CD4-positive, alpha-beta T cell treated with Interleukin-4 for 1 hour (primary cell): ENCODE data around the gene KIRREL3.

Experiments
- DNase-seq, 2 donors: peaks; one replicate each; pipeline ENCODE4 v3.0.0-alpha.2; 2020 to 2022

Gene KIRREL3

GRCh38 chr11:126732981-126733380 lies 267.6 kb downstream of the KIRREL3 start:
- DNase-seq: no peak

- DNase-seq: no peak
Observed at GRCh38 chr11:126731576-126732142, 268.9 kb downstream of the KIRREL3 start.

GRCh38 chr11:126727381-126727780 lies 273.2 kb downstream of the KIRREL3 start:
- DNase-seq: no peak

- DNase-seq: no peak
Observed at GRCh38 chr11:126725521-126725920, 275.0 kb downstream of the KIRREL3 start.

DNA sequence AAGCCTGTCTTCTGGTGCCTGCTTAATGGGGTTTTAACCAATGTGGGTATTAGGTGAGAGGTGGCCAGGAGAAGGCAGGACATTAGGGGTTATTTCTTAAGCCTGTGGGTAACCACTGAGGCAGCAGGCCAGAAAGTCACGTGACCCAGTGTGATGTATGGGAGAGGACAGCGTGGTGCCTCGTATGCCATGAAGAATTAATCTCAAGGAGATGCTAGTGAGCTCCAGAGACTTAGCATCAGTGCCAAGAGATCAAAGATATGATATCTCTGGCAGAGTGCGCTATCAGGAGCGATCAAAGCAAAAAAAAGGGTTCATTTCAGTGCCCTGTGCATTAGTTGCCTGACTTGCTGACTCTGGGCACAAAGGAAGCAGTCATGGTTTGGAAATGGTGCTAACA lies 275.5 kb downstream of the KIRREL3 start:
- no peak for DNase-seq

GRCh38 chr11:126723665-126724045 lies 276.9 kb downstream of the KIRREL3 start:
- no peak for DNase-seq

DNA sequence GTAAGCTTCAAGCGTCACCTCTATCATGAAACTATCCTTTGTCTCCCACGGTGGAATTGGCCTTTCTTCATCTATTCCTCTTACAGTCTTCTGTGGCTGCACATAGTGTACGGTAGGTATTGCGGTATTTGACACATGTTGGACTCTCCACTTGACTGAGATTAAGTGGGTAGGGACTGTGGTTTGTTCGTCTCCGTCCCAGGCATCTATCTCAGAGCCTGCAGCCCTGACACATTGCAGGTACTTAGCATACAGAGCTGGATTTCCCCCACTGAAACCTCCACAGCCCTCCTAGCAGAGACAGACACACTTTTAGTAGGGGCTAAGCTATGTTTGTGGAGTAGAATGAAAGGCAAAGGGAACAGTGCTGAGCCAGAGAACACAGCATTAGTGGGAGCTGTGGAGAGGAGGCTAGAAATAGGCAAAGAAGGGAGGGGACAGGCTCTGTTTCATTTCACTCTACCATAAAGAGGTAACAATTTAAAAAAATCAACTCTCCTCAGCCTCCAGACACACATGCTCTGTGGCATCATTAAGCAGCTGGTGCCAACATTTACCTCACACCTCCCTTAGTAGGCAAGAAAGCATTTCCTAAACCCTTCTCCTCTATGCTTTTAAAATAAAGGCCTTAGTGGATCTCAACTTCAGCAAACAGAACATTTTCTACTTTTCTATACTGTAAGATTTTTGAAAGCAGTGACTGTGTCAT lies 277.5 kb downstream of the KIRREL3 start:
- no peak for DNase-seq

GRCh38 chr11:126722006-126722736 lies 278.4 kb downstream of the KIRREL3 start:
- no peak for DNase-seq

DNA sequence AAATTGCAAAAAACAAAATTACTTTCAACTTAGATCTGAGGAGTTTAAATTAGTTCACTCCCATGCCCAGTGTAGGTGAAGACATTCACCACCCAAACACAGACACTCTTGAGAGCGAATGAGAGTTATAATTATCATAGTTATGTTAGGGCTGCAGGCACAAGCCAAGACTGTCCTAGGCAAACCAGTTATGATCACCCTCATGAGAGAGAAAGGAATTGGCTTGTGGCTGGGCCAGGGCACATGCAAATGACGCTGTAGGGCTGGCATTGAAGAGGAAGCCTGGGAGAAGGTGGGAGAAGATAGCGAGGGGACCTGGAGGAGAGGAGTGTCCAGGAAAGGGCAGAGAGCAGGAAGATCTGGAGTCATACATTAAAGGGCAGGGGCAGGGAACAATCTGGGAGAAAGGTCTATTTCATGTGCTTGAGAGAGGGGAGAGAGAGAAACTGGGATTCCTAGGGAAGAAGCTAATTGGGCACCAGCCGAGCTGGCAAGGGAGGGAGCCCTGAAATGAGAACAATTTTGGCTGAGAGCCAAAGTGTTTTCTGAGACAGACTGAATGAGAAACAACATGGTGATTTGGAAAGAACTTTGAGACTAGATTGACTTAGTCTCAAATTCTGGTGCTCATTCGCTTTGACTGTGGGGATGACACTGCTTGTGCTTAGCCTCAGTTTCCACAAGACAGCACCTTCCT lies 279.9 kb downstream of the KIRREL3 start:
- DNase-seq: no peak

DNA sequence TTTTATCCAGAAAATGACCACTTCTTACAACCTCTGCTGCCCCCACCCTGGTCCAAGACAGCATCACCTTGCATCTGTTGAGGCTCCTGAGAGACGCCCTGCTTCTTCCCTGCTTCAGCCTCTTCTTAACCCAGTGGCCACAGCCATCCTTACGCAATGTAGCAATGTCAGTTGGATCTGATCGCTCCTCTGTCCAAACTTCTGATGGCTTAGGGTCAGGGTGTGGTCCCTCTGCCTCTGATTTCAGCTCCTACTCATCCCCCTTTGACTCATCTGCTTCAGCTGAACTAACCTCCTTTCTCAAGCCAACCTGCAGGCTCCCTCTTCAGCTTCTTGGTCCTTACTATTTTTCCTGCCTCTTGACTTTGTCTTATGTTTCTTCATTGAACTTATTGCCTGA lies 280.8 kb downstream of the KIRREL3 start:
- no peak for DNase-seq

- DNase-seq: no peak
Observed at GRCh38 chr11:126718276-126718675, 282.3 kb downstream of the KIRREL3 start.

- DNase-seq: peak in 1 of 2 donors; percentile 20
Observed at GRCh38 chr11:126716456-126717083, 284.0 kb downstream of the KIRREL3 start.

DNA sequence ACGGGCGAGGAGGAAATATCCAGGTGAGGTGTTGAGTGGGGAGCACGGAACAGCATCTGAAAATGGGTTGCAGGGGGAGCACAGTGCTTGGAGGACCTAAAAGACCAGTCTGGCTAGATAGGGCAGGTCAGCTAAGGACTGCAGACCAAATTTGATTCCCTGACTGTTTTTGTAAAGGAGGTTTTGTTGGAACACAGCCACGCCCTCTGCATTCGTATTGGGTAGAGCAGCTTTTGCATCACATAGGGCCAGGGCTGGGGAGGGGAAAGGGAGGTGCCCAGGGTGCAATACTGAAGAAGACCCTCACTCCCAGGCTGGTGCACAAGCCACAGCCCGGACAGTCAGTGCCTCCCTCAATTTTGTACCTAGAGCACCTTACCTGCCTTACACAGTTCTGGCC lies 286.8 kb downstream of the KIRREL3 start:
- DNase-seq: no peak

GRCh38 chr11:126711977-126712625 lies 288.5 kb downstream of the KIRREL3 start:
- DNase-seq: no peak

GRCh38 chr11:126710804-126711399 lies 289.7 kb downstream of the KIRREL3 start:
- no peak for DNase-seq

DNA sequence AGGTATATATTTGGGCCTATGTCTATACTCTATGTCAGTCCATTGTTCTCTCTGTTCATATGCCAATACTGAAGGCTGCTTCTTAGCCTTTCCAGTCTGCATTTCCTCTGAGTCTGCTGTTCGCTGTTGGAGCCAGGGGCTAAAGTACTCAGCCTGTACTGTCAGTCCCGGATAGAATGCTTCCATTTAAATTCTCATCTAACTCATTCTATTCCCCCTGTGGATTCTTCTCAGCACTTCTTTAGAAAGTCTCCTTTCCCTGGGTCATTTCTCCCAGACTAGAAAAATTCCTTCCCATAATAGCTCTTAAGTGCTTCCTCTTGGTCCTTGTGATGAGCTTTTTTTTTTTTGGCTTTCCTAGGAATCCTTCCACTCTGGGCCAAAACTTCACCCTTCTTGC lies 293.1 kb downstream of the KIRREL3 start:
- DNase-seq: no peak

GRCh38 chr11:126704096-126704495 lies 296.5 kb downstream of the KIRREL3 start:
- no peak for DNase-seq

GRCh38 chr11:126703662-126704061 lies 296.9 kb downstream of the KIRREL3 start:
- DNase-seq: no peak

DNA sequence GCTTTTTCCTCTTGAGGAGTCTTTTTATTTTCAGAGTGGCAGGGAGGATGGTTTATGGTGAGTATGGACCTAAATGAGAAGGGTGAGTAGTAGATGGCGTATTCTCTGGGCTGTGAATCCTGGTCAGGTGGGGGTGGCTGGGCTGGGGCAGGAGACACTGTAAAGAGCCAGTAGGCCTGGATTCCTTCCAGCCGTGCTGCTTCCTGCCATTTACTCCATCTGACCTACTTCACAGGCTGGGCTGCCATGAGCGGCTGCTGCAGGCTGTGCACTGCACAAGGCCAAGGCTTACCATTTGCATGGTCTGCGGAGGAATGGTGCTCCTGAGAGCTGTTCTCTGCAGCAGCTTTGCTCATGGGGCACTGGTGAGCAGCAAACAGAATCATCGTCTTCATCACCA lies 297.6 kb downstream of the KIRREL3 start:
- no peak for DNase-seq

DNA sequence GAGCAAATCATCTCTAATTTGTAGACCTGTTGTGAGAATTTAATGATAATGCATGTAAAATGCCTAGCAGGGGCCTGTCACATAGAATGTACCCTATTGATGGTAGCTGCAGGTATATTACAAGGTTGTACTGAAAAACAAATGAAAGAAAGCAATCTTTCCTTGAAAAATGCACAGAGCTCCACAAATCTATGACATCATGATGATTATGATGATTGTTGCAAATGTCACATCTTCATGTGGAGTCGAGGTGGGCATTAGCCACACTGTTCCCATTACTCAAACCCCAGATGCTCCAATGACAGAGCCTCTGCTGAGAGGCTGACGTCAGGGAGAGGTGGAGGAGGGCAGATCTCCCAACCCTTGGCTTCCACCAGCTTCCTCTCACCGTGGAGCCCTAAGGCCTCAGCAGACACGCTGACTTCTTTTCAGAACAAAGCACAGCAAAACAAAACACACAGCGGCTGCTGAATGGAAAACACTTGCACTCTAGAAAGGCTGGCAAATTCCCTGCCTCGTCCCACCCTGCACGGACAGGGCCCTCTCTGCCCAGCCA lies 298.3 kb downstream of the KIRREL3 start:
- no peak for DNase-seq

- DNase-seq: no peak
Observed at GRCh38 chr11:126701520-126701897, 299.1 kb downstream of the KIRREL3 start.
